Esophagus muscularis mucosa (tissue), 4 donors: ENCODE measurements around the gene FRMD4A.

Experiments used
- CTCF ChIP-seq, 3 experiments: fragments of 200-600 bp in 2 of 3; fragments of 450-650 bp in 1 of 3; sonication (generic) in 2 of 3; IDR thresholded peaks; one replicate each; pipeline ENCODE4 v1.5.1; 2017 to 2019; ENCODE audit warnings: antibody characterized with exemption in 3 of 3, mild to moderate bottlenecking in 2 of 3, moderate library complexity in 1 of 3
- EP300 ChIP-seq: sonication (generic); formaldehyde crosslinking; IDR thresholded peaks from one replicate; pipeline ENCODE4 v1.6.1; 2017; ENCODE audit warnings: antibody characterized with exemption
- POLR2A ChIP-seq: fragments of 450-650 bp; IDR thresholded peaks from one replicate; pipeline ENCODE4 v1.6.1; 2017; ENCODE audit warnings: antibody characterized with exemption, moderate library complexity, mild to moderate bottlenecking, low read depth
- POLR2AphosphoS5 ChIP-seq, 2 donors: sonication (generic); formaldehyde crosslinking; IDR thresholded peaks; one replicate each; pipeline ENCODE4 v1.6.1; 2017; ENCODE audit warnings: antibody characterized with exemption in 2 of 2

DNA sequence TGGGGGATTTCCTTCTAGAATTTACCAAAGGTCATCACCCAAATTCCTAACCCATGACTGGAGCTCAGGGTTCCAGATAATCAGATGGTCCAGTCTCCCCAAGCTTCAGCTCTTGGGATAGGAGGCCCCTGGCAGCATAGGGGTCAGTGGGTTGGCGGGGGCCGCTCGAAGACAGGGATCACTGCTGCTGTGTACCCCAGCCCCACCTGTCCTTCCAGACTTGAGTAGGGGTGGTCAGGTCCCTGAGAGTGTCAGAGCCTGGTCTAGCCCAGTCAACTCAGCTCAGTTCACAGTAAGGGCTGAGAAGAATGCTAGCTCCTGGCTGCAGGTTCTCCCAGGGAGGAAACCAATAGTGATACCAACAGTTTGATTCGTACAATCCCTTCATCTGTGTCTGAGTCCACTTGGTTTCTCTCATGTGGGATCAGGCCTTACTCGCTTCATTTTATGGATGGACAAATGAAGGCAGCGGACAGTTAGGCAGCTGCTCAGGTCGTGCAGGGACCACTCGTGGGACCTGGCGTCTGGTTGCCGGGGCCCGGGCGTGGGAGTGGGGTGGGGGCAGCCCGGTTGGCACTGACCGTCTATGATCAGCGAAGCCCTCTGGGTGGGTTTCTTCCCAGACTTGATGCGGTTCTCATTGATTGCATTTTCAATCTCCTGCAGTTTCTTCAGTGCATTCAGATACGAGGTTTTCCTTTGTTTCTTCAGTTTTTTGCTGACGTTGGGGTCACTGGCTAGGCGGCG lies 665.0 kb downstream of the FRMD4A start:
- TF ChIP-seq POLR2A (no peak), CTCF (IDR thresholded peaks at IDR 0.05) (no peak), EP300 (no peak), POLR2AphosphoS5 (IDR thresholded peaks at IDR 0.05) (no peak)
